Activated naive CD4-positive, alpha-beta T cell treated with anti-CD3 and anti-CD28 coated beads for 36 hours (primary cell): ENCODE data around the gene C16orf78. TPM values are rescaled to one million over a fixed set of nuclear protein-coding genes. Genes with fewer than 3 reads are reported as not detected.

ENCODE experiments used
- CTCF ChIA-PET: fragments of 350-600 bp; sonication (Branson Sonifier 250); formaldehyde crosslinking; loops from one replicate; lab custom pipeline; 2021; ENCODE audit warnings: antibody characterized with exemption; lab: Charles Lee
- DNase-seq: peaks from one replicate; pipeline ENCODE4 v3.0.0-alpha.2; 2020
- H3K27ac Mint-ChIP-seq: one replicate; pipeline ENCODE4 v1.8.0; 2021; ENCODE audit warnings: mild to moderate bottlenecking, mixed read lengths
- H3K27me3 Mint-ChIP-seq: one replicate; pipeline ENCODE4 v1.8.0; 2021; ENCODE audit warnings: low read depth, mixed read lengths
- H3K36me3 Mint-ChIP-seq: one replicate; pipeline ENCODE4 v1.8.0; 2021; ENCODE audit warnings: low read depth, mixed read lengths
- H3K4me1 Mint-ChIP-seq: one replicate; pipeline ENCODE4 v1.8.0; 2021; ENCODE audit warnings: low read depth, mixed read lengths
- H3K4me3 Mint-ChIP-seq: one replicate; pipeline ENCODE4 v1.8.0; 2021; ENCODE audit warnings: mild to moderate bottlenecking, moderate library complexity, mixed read lengths
- H3K9me3 Mint-ChIP-seq: one replicate; pipeline ENCODE4 v1.8.0; 2021; ENCODE audit warnings: mixed read lengths
- intact Hi-C: fragments of 100-400 bp; cut with micrococcal nuclease; formaldehyde crosslinking; loops from one replicate; pipeline ENCODE4 v1.15.1; 2023
- total RNA-seq, 2 experiments: library from RNA; stranded (reverse); gene quantifications; one replicate each; pipeline ENCODE4 v1.2.3, GENCODE V29; 2021

The C16orf78 gene
- total RNA-seq, 2 experiments from 2014 or later = not detected

DNA sequence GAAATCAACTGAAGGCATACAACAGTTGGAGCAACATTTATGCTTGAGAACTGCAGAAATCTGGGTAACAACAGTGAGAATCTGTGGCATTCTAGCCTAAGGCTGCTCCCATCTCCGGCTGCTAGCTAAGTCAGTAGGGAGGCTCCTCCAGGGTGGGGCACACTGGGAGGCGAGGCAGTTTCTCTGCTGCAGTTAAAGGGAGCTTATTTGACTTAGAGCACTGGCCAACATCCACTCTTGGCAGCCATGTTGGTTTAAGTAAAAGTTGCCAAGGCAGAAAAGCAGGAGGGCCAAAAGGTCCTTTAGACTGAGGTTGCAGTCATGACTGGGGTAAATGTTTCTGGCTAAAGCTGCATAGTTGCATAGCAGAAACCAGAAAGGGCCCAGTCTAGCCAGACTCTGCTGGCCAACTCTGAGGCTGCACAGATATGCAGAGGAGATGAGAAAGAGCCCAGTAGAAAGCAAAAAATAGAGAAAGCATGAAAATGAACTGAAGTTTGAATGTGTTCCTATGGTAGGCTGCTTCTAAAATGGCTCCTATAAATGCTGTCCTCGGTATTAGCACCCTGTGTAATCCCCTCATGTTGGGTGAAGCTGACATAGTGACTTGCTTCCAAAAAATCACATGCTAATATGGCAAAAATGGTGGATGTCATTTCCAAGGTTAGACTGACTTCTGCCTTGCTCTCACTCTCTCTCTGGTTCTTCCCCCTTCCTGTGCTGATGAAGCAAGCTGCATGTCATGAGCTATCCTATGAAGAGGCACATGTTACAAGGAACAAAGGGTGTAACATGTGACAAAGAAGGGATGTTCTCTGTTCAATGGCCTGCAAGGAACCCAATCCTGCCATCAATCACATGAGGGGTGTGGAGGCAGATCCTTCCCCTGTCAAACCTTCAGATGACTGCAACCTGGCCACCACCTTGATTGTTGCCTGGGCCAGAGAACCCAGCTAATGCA is 3.7 kb upstream of the C16orf78 start:
- no peaks in the 10 kb centered on the region for H3K9me3 Mint-ChIP-seq
- H3K36me3 Mint-ChIP-seq = no peaks in the 10 kb centered on the region
- no peak overlapping the region for H3K27ac Mint-ChIP-seq
- no peak for DNase-seq
- no peak overlapping the region for H3K4me3 Mint-ChIP-seq
- no peaks in the 10 kb centered on the region for H3K4me1 Mint-ChIP-seq
- H3K27me3 Mint-ChIP-seq = no peaks in the 10 kb centered on the region
- CTCF ChIA-PET = no interaction called here
- intact Hi-C loops = no loop called here

DNA sequence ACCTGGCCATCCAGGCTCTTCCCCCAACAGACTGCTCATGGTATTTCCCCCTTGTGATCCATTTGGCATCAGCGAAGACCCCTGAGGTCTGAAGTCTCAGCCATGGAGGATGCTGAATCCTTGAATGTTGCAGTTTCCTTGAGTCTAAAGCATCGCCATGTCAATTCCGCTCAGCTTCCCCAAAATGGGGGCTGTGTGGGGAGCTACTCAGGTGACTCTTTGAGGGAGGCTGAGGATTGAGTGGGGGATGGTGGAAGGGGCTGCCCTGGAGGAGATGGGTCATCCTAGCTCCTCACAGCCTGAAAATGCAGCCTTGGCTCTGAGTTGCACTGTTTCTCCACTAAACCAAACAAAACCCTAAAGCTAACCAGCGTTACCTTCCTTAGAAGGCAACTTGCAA is 2.6 kb downstream of the C16orf78 start:
- Mint-ChIP-seq H3K4me3 (no peak overlapping the region), H3K9me3 (no peaks in the 10 kb centered on the region), H3K4me1 (no peaks in the 10 kb centered on the region), H3K36me3 (no peaks in the 10 kb centered on the region), H3K27ac (no peak overlapping the region), H3K27me3 (peaks cover 2% of the 10 kb centered on the region)
- intact Hi-C loops = no loop called here
- no peak for DNase-seq
- CTCF ChIA-PET = no interaction called here

- Mint-ChIP-seq H3K27ac (no peak overlapping the region), H3K9me3 (no peaks in the 10 kb centered on the region), H3K4me1 (no peaks in the 10 kb centered on the region), H3K4me3 (no peak overlapping the region), H3K36me3 (no peaks in the 10 kb centered on the region), H3K27me3 (peaks cover 2% of the 10 kb centered on the region)
- no peak for DNase-seq
- intact Hi-C loops = no loop called here
- CTCF ChIA-PET = no interaction called here
These were observed 3.7 kb downstream of the C16orf78 start for GRCh38 chr16:49377196-49377755.

DNA sequence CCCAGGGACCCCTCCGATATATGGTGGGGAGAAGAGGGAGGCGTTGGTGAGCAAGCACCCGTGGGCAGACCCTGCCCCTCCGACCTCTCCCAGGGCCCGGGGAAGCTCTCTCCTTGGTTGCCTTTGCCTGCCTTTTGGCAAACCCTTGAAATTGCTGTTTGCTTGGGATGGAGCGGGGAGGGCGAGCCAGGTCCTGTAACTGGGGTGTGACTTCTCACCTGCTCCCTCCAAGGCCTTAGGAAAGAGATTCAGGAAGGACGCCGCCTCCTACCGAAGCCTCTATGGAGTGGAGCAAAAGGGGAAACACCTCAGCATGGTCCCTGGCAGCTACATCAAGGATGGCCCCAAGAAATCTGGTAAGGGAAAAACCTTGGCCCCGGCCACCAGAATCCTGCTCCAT is 4.6 kb downstream of the C16orf78 start:
- no peak for DNase-seq
- peaks cover 1% of the 10 kb centered on the region for H3K9me3 Mint-ChIP-seq
- H3K4me3 Mint-ChIP-seq = no peak overlapping the region
- H3K27me3 Mint-ChIP-seq = peaks cover 2% of the 10 kb centered on the region
- CTCF ChIA-PET = no interaction called here
- H3K36me3 Mint-ChIP-seq = no peaks in the 10 kb centered on the region
- H3K27ac Mint-ChIP-seq = no peak overlapping the region
- no peaks in the 10 kb centered on the region for H3K4me1 Mint-ChIP-seq
- intact Hi-C loops = no loop called here

- Mint-ChIP-seq H3K4me3 (no peak overlapping the region), H3K9me3 (peaks cover 5% of the 10 kb centered on the region), H3K27me3 (peaks cover 2% of the 10 kb centered on the region), H3K27ac (no peak overlapping the region), H3K36me3 (no peaks in the 10 kb centered on the region), H3K4me1 (no peaks in the 10 kb centered on the region)
- CTCF ChIA-PET = no interaction called here
- no peak for DNase-seq
- intact Hi-C loops = no loop called here
These were observed 5.2 kb downstream of the C16orf78 start for GRCh38 chr16:49378816-49379215.

DNA sequence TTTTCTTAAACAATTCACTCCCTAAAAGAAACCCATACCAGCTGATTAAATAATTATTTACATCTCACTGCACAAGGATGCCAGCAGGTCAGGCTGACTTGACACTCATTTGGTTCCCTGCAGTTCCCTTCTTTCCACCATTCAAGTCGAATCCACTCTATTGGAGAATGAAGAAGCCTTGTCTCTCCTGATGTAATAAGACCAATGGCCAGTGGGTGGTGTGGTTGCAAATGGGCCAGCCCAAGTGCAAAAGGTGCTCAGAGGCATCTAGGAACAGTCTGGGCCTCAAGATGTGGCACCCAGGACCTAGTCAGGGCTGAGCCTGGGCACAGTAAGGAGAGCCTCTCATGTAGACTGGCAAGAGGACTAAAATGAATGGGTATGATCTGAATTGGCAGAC is 9.3 kb downstream of the C16orf78 start:
- Mint-ChIP-seq H3K4me1 (no peaks in the 10 kb centered on the region), H3K36me3 (no peaks in the 10 kb centered on the region), H3K27ac (no peak overlapping the region), H3K9me3 (peaks cover 14% of the 10 kb centered on the region), H3K4me3 (no peak overlapping the region), H3K27me3 (no peaks in the 10 kb centered on the region)
- intact Hi-C loops = no loop called here
- CTCF ChIA-PET = no interaction called here
- no peak for DNase-seq

- Mint-ChIP-seq H3K27me3 (peaks cover 25% of the 10 kb centered on the region), H3K27ac (no peak overlapping the region), H3K9me3 (no peaks in the 10 kb centered on the region), H3K4me1 (no peaks in the 10 kb centered on the region), H3K4me3 (no peak overlapping the region), H3K36me3 (no peaks in the 10 kb centered on the region)
- intact Hi-C loops = no loop called here
- CTCF ChIA-PET = interaction anchor here (0.8 to 1.3 kb wide), 2 partner anchors 10 to 13 kb away, joined by 3 to 5 read pairs; no protein-coding TSS in a partner anchor
- DNase-seq = no peak
These were observed 21.4 kb downstream of the C16orf78 start for GRCh38 chr16:49395021-49395420.

DNA sequence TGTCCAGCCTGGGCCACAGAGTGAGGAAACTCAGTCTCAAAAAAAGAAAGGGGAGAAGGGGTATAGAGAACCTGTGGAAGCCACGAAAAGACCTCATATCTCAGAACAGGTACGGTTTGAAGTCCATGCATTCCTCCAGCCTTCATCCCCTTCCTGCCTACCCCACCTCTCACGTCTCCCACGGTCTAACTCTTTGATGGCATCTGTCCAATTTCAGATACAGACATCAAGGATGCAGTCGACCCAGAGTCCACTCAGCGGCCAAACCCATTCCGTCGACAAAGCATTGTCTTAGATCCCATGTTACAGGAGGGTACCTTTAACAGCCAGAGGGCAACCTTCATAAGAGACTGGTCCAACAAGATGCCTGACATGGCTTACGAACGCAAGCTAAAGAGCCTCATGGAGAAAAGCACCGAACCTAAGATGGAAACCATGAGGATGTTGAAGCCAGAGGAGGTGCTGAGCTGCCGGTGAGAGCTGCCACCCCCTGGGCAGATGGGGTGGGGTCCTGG is 22.7 kb downstream of the C16orf78 start:
- intact Hi-C loops = no loop called here
- H3K27ac Mint-ChIP-seq = no peak overlapping the region
- CTCF ChIA-PET = interaction anchor here (1.3 kb wide), 1 partner anchor 12 kb away, joined by 5 read pairs; no protein-coding TSS in a partner anchor

DNA sequence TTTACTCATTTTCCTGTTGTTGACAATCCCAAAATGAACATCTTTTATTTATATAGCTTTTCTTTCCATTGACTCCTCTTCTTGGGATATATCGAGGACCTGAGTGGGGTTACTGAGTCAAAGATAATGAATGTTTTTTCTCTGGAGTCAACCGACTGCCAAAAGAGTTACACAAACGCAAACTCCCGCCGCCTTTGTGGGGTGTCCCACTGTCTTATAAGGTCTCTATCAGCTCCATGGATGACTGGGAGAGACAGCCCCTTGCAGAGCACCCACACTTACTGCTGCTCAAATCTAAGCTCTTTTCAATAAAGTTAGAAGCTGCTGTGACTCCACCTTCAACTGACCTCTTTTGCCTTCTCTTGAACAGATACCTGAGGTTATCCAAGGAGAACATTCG is 25.2 kb downstream of the C16orf78 start:
- Mint-ChIP-seq H3K4me1 (no peaks in the 10 kb centered on the region), H3K36me3 (no peaks in the 10 kb centered on the region), H3K4me3 (no peak overlapping the region), H3K9me3 (peaks cover 7% of the 10 kb centered on the region), H3K27me3 (peaks cover 9% of the 10 kb centered on the region), H3K27ac (no peak overlapping the region)
- CTCF ChIA-PET = interaction anchor here (1.7 kb wide), 1 partner anchor 10 kb away, joined by 3 read pairs; no protein-coding TSS in a partner anchor
- intact Hi-C loops = no loop called here
- DNase-seq = no peak

More for the DNA sequence above, 22.7 kb downstream of the C16orf78 start:
- no peaks in the 10 kb centered on the region for H3K9me3 Mint-ChIP-seq
- peaks cover 20% of the 10 kb centered on the region for H3K27me3 Mint-ChIP-seq
- no peaks in the 10 kb centered on the region for H3K36me3 Mint-ChIP-seq
- no peak overlapping the region for H3K4me3 Mint-ChIP-seq
- no peaks in the 10 kb centered on the region for H3K4me1 Mint-ChIP-seq
- no peak for DNase-seq

DNA sequence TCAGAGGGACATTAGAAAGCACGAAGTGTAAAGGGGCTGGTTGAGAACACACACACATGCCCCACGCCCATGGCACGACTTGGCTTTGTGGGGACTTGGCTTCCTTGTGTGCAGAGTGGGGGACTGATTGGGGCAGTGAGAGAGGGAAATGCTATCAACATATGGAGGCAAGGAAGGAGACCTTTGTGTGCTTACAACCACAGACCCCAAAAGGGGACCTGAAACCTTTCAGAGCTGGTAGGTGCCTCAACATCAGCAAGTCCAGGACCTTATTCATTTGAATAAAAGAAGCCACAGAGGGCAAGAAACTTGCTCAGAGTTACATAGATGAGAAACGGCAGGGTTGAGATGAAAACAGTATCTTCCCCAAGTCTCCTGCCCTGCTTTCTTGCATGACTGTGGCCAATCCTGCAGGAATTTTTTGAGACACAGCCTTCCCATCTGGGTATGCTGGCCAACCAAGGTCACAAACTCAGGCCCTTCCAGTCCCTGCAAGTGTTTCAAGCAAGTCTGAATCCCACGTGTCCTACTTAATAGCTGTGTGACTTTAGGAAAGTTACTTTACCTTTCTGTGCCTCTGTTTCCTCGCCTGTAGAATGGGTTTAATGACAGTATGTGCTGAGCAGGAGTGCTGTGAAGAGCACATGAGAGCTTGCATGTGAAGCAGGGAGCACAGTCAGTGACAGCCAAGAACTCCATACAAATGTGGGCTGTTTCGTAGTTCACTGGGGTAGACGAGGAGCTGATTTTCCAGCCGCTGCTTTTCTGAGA is 26.2 kb downstream of the C16orf78 start:
- intact Hi-C loops = no loop called here
- Mint-ChIP-seq H3K27me3 (peaks cover 11% of the 10 kb centered on the region), H3K9me3 (peaks cover 7% of the 10 kb centered on the region), H3K4me1 (no peaks in the 10 kb centered on the region), H3K36me3 (no peaks in the 10 kb centered on the region), H3K4me3 (no peak overlapping the region), H3K27ac (no peak overlapping the region)
- DNase-seq = no peak
- CTCF ChIA-PET = interaction anchor here (1.7 kb wide), 1 partner anchor 9 kb away, joined by 3 read pairs; no protein-coding TSS in a partner anchor

- H3K4me1 Mint-ChIP-seq = no peaks in the 10 kb centered on the region
- peaks cover 7% of the 10 kb centered on the region for H3K9me3 Mint-ChIP-seq
- CTCF ChIA-PET = interaction anchor here (1.7 kb wide), 1 partner anchor 8 kb away, joined by 3 read pairs; no protein-coding TSS in a partner anchor
- H3K27me3 Mint-ChIP-seq = peaks cover 8% of the 10 kb centered on the region
- no peak for DNase-seq
- no peak overlapping the region for H3K27ac Mint-ChIP-seq
- intact Hi-C loops = no loop called here
- H3K4me3 Mint-ChIP-seq = no peak overlapping the region
- H3K36me3 Mint-ChIP-seq = no peaks in the 10 kb centered on the region
These were observed 27.0 kb downstream of the C16orf78 start for GRCh38 chr16:49400611-49401010.

DNA sequence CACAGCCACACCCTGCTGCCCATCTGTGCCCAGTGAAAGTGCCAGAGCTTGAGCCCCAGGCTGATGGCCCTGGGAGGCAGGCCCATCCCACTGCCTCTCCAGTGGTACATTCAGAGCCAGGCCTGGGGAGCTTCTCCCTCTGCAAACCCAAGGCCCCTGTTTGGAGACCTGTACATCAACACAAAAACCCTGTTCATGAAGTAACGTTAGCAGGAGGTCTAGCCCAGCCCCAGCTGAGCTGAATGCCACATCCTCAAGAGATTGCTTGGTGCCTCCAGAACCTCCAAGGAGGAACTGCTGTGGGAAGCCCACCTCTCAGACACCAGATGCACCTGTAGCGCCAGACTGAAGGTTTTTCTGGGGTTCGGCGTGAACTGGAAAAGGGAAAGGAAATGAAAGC is 31.5 kb downstream of the C16orf78 start:
- Mint-ChIP-seq H3K9me3 (peaks cover 7% of the 10 kb centered on the region), H3K36me3 (no peaks in the 10 kb centered on the region), H3K4me3 (no peak overlapping the region), H3K27me3 (peaks cover 4% of the 10 kb centered on the region), H3K27ac (no peak overlapping the region), H3K4me1 (peaks cover 1% of the 10 kb centered on the region)
- no peak for DNase-seq
- CTCF ChIA-PET = interaction anchor here (1.1 kb wide), 1 partner anchor 10 kb away, joined by 3 read pairs; no protein-coding TSS in a partner anchor
- intact Hi-C loops = loop anchor here (5.0 kb wide), 1 partner anchor 87 kb away; no protein-coding TSS in a partner anchor
